ENCODE results near the gene RNF212.
"Not testable (repeated sequence)": the region's sequence is repeated elsewhere in the genome, so short reads cannot be mapped to it uniquely, and the experiment has no call there.

DNA sequence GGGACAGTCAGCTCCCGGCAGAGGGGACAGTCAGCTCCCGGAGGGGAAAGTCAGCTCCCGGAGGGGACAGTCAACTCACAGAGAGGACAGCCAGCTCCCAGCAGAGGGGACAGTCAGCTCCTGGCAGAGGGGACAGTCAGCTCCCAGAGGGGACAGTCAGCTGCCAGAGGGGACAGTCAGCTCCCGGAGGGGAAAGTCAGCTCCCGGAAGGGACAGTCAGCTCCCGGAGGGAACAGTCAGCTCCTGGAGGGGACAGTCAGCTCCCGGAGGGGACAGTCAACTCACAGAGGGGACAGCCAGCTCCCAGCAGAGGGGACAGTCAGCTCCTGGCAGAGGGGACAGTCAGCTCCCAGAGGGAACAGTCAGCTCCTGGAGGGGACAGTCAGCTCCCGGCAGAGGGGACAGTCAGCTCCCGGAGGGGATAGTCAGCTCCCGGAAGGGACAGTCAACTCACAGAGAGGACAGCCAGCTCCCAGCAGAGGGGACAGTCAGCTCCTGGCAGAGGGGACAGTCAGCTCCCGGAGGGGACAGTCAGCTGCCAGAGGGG lies 58.6 kb downstream of the RNF212 start:
- TF ChIP-seq, protein P1, sequence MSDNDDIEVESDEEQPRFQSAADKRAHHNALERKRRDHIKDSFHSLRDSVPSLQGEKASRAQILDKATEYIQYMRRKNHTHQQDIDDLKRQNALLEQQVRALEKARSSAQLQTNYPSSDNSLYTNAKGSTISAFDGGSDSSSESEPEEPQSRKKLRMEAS (IDR thresholded peaks at IDR 0.05) = not testable (repeated sequence)
- TF ChIP-seq, protein P2, sequence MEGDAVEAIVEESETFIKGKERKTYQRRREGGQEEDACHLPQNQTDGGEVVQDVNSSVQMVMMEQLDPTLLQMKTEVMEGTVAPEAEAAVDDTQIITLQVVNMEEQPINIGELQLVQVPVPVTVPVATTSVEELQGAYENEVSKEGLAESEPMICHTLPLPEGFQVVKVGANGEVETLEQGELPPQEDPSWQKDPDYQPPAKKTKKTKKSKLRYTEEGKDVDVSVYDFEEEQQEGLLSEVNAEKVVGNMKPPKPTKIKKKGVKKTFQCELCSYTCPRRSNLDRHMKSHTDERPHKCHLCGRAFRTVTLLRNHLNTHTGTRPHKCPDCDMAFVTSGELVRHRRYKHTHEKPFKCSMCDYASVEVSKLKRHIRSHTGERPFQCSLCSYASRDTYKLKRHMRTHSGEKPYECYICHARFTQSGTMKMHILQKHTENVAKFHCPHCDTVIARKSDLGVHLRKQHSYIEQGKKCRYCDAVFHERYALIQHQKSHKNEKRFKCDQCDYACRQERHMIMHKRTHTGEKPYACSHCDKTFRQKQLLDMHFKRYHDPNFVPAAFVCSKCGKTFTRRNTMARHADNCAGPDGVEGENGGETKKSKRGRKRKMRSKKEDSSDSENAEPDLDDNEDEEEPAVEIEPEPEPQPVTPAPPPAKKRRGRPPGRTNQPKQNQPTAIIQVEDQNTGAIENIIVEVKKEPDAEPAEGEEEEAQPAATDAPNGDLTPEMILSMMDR (IDR thresholded peaks at IDR 0.05) = not testable (repeated sequence)
- not testable (repeated sequence) for TF ChIP-seq POLR2AphosphoS2 (conservative IDR thresholded peaks at IDR 0.05; ENCODE audit: low read length); EHMT2 (IDR thresholded peaks at IDR 0.05; ENCODE audit: low read depth); EP300 (IDR thresholded peaks at IDR 0.05); POLR2A (IDR thresholded peaks at IDR 0.05; ENCODE audit: low read length); NPAS2 (CRISPR knock-in tag; IDR thresholded peaks at IDR 0.05; ENCODE audit: borderline replicate concordance); MAFK (IDR thresholded peaks at IDR 0.05; ENCODE audit: partially characterized antibody); CHD4 (IDR thresholded peaks at IDR 0.05; ENCODE audit: borderline replicate concordance); RAD21 (conservative IDR thresholded peaks at IDR 0.05 in 1 of 2, IDR thresholded peaks at IDR 0.05 in 1 of 2)
- TF ChIP-seq, protein P3, sequence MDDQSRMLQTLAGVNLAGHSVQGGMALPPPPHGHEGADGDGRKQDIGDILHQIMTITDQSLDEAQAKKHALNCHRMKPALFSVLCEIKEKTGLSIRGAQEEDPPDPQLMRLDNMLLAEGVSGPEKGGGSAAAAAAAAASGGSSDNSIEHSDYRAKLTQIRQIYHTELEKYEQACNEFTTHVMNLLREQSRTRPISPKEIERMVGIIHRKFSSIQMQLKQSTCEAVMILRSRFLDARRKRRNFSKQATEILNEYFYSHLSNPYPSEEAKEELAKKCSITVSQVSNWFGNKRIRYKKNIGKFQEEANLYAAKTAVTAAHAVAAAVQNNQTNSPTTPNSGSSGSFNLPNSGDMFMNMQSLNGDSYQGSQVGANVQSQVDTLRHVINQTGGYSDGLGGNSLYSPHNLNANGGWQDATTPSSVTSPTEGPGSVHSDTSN (IDR thresholded peaks at IDR 0.05) = not testable (repeated sequence)
- TF ChIP-seq, protein P4, sequence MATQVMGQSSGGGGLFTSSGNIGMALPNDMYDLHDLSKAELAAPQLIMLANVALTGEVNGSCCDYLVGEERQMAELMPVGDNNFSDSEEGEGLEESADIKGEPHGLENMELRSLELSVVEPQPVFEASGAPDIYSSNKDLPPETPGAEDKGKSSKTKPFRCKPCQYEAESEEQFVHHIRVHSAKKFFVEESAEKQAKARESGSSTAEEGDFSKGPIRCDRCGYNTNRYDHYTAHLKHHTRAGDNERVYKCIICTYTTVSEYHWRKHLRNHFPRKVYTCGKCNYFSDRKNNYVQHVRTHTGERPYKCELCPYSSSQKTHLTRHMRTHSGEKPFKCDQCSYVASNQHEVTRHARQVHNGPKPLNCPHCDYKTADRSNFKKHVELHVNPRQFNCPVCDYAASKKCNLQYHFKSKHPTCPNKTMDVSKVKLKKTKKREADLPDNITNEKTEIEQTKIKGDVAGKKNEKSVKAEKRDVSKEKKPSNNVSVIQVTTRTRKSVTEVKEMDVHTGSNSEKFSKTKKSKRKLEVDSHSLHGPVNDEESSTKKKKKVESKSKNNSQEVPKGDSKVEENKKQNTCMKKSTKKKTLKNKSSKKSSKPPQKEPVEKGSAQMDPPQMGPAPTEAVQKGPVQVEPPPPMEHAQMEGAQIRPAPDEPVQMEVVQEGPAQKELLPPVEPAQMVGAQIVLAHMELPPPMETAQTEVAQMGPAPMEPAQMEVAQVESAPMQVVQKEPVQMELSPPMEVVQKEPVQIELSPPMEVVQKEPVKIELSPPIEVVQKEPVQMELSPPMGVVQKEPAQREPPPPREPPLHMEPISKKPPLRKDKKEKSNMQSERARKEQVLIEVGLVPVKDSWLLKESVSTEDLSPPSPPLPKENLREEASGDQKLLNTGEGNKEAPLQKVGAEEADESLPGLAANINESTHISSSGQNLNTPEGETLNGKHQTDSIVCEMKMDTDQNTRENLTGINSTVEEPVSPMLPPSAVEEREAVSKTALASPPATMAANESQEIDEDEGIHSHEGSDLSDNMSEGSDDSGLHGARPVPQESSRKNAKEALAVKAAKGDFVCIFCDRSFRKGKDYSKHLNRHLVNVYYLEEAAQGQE (IDR thresholded peaks at IDR 0.05) = not testable (repeated sequence)
- TF ChIP-seq, protein P5, sequence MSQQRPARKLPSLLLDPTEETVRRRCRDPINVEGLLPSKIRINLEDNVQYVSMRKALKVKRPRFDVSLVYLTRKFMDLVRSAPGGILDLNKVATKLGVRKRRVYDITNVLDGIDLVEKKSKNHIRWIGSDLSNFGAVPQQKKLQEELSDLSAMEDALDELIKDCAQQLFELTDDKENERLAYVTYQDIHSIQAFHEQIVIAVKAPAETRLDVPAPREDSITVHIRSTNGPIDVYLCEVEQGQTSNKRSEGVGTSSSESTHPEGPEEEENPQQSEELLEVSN (IDR thresholded peaks at IDR 0.05; ENCODE audit: borderline replicate concordance, low read depth) = not testable (repeated sequence)
